GM18498 (cell line): ENCODE data around the gene HMGCL.
"Not testable (repeated sequence)": the region's sequence is repeated elsewhere in the genome, so short reads cannot be mapped to it uniquely, and the experiment has no call there.

Experiments used
- ATAC-seq: cut with Tn5 transposase; IDR thresholded peaks from one replicate; pipeline ENCODE4 v1.9.1; 2021; ENCODE audit warnings: mild to moderate bottlenecking, moderate library complexity; ENCODE audit not compliant: unreplicated experiment

HMGCL gene

DNA sequence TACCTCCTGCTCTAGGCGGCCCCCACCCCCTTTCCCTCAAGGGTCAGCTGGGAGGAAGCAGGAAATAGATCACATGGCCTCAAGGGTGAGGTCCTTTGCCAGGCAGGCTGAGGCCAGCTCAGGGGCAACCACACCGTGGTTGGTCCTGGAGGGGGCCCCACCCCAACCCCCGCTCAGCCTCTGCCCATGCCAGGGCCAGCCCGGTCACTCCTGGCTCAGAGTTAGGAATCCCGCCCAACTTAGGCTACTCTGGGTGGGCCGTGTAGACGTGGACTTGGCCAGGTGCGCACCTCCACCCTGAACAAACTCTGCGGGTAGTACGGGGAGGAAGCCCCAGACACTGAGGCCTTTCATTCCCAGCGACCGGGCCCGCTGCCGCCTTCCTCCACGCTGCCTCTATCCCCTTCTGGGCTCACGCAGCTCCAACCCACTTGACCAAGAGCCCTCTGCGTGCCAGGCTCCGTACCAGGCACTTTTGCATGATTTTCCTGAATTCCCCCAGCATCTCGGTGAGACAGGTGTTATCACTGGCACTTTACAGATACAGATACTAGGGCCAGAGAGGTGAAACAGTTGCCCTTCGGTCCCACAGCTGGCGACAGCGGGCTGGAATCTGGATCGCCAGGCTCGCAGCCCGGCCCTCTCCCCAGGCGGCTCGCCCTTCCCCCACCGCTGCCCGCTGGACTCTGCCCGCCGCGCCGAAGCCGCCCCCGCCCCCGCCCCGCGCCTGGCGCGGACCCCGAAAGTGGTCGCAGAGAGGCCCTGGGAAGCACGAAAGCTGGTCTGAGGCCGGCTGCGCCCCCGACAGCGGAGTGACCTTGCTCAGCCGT is 25.4 kb downstream of the HMGCL start:
- peak; percentile 7 for ATAC-seq

DNA sequence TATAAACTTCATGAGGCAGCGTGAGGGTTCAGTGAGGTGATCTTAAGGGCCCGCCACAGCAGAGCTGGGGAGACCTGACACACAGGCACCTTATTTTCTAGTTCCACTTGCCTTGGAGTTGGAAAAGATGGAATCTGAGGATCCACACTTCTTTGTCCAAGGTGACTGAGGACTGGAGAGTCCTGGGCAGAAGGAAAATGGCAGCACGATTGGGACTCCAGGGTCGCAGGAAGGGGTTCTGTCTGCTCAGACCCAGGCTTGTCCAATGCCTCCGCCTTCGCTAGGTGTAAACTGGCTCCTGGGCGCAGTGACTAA is 26.0 kb downstream of the HMGCL start:
- ATAC-seq: no peak

DNA sequence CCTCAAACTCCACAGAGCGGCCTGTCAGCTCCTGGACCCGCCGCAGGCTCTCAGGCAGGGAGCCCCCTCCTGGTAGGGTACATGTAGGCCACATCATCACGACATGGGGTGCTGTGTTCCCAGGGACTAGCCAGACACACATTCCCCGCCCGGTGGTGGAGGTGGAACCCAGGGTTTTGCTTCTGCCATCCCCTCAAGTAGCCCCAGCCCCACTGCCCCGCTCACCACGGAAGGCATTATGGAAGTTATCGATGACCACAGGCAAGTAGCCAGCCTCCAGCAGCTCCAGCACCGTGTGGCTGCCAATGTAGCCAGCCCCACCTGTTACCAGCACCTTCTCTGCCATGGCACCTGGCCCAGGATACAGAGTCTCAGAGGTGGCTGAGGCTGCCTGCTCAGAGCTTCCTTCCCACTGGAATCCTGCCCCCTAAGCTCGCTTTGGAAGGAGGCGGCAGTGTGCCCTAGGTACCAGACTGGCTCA is 26.5 kb downstream of the HMGCL start:
- ATAC-seq: no peak

DNA sequence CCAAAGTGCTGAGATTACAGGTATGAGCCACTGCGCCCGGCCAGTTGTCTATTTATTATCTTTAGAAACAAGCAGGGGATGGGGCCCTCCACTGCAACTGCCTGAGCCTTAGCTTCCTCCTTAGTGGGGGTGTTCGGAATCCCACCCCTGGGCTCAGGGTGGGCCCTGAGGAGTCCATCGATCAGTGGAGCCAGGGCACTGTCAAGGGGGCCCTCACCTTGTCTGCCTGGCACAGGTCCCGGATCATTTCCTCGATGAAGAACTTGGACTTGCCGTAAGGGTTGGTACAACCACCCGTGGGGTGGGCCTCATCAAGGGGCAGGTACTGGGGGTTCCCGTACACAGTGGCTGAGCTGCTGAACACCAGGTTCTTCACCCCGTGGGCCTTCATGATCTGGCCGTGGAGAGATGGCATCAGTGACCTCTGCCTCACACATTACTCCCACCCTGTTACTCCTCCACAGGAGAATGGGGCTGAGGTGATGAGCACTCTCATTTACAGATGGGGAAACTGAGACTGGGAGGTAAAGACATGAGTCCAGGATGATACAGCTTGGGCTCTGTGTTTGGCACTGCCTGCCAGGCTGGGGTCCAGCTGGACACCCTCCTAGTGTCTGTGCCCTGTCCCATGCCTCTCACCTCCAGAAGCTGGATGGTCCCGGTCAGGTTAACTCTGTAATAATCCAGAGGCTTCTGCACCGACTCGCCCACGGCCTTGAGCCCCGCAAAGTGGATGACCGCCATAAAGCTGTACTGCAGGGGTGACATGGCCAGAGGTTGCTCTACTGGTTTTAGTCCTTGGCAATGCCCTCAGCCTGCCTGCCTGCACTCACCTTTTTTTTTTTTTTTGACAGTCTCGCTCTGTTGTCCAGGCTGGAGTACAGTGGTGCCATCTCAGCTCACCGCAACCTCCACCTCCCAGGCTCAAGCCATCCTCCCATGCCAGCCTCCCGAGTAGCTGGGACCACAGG is 27.5 kb downstream of the HMGCL start:
- no peak for ATAC-seq

DNA sequence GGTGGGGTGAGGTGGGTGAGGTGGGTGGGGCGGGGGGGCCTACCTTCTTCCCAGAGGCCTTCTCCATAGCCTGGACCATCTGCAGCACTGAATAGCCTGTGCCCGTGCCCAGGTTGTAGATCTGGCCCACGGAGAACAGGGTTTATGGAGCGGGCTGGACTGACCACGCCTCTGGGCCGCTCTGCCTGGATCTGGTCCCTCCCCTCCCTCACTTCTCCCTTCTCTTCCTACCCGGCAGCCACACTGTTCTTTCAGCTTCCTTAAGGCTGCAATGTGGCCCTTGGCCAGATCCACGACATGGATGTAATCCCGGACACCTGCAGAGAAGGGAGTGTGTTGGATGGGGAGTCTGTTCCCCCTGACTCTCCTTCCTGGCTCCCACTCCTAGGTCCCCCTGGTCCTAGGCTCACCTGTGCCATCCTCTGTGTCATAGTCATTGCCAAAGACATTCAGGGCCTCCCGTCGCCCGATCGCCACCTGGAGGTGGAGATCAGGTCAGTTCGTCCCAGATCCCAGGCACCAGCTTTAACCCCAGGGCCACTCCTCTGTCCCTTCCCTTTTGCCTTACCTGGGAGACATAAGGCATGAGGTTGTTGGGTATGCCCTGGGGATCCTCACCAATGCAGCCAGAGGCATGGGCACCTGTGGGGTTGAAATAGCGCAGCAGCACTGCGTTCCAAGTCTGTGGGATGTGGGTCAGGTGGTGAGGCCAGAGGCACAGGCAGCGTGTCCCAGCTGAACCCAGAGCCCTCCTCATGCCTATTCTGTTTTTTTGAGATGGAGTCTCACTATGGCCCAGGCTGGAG is 28.6 kb downstream of the HMGCL start:
- no peak for ATAC-seq

DNA sequence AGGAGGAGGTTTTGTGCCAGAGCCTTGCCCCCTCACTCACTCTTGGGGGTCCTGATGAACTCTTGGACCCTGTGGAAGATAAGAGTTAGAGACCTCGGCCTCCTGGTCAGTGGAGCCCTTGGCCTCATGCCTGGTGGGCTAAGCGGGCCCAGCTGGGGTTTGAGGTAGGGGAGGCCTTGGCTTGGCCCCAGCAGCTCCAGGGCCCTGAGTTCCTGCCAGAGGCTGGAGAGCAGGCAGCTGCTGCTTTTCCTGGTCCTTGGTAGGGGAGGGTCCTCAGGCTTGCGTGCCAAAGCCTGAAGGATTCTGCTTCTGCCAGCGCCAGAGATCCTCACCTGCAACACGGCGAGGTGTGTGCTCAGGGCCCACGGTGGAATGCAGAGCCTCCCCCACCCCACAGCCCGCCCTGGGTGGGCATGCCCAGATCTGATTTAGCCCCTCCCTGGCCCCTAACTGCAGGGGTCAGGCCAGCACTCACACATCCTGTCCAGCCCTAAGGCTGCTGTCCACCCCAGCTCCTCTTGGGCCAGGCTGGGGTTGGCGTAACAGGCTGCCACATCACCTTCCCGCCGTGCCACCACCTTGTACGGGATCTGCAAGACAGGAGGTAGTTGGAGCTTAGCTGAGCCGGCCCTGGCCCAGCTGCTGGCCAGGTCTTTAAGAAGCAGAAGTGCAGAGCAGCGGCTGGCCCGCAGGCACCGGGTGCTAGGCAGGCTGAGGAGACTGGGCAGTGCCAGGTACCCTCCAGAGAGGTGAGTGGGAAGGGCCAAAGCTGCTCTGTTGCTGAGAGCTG is 29.4 kb downstream of the HMGCL start:
- ATAC-seq: no peak

DNA sequence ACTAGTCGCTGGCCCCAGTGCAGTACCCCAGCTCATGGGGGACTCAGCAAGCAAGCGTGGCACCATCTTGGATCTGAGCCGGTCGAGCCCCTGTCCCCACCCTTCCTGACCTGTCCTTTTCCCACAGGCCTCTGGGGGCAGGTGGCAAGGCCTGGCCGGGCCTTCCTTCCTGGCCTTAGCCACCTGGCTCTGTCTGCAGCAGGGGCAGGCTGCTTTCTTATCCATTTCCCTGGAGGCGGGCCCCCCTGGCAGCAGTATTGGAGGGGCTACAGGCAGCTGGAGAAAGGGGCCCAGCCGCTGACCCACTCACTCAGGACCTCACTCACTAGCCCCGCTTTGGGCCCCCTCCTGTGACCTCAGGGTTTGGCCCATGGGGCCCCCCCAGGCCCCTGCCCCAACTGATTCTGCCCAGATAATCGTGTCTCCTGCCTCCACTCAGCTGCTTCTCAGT is 30.5 kb downstream of the HMGCL start:
- ATAC-seq: not testable (repeated sequence)

DNA sequence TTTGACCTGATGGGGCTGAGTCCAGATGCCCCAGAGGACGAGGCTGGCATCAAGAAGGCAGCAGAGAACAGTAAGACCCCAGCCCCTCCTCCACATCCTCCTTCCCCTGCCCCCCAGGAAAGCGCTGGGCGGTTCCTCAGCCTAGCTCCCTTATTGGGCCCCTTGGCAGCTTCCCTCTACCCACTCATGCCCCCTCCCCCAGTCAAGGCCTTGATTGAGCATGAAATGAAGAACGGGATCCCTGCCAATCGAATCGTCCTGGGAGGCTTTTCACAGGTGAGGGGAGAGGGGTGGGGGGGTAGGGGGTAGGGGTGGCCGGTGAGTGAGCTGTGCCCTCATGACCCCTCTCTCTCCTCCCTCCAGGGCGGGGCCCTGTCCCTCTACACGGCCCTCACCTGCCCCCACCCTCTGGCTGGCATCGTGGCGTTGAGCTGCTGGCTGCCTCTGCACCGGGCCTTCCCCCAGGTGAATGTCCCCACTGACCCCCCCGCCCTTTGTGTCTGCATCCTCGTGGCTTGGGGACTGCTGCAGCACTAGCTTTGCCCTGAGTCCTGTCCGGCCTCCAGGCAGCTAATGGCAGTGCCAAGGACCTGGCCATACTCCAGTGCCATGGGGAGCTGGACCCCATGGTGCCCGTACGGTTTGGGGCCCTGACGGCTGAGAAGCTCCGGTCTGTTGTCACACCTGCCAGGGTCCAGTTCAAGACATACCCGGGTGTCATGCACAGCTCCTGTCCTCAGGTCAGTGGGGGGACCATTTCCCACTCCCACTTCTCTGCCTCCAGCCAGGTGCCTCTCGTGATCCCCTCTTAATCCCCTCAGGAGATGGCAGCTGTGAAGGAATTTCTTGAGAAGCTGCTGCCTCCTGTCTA is 31.1 kb downstream of the HMGCL start:
- ATAC-seq: no peak

DNA sequence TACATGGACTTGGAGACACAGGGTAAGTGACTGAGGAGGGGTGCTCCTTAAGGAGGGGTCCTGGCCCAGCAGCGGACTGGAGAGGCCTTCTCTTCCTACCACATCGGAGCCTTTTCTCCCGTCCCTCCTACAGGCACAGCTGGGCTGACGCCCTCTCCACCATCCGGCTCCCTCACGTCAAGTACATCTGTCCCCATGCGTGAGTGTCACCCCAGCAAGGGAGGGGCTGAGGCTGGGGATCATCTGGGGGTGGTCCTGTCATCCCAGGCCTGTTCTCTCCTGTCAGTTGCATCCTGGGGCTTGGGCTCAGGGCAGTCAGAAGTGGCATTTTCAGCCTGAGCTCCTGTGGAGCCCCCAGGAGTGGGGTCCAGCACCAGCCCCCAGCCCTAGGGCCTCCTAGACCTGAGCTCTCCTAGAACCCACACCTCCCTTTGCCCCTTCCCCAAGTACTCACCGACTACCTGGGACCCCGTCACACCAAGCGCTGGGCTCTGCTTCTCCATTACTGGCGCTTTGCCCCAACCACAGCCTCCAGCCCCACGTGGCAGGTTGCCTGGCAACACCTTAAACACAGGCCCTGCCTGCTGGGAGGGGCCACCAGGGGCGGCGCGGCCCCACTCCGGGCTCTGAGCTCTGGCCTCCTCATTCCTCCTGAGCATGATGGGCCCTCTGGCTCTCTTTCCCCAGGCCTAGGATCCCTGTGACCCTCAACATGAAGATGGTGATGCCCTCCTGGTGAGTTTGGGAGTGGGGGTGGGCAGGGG is 32.0 kb downstream of the HMGCL start:
- ATAC-seq: no peak

DNA sequence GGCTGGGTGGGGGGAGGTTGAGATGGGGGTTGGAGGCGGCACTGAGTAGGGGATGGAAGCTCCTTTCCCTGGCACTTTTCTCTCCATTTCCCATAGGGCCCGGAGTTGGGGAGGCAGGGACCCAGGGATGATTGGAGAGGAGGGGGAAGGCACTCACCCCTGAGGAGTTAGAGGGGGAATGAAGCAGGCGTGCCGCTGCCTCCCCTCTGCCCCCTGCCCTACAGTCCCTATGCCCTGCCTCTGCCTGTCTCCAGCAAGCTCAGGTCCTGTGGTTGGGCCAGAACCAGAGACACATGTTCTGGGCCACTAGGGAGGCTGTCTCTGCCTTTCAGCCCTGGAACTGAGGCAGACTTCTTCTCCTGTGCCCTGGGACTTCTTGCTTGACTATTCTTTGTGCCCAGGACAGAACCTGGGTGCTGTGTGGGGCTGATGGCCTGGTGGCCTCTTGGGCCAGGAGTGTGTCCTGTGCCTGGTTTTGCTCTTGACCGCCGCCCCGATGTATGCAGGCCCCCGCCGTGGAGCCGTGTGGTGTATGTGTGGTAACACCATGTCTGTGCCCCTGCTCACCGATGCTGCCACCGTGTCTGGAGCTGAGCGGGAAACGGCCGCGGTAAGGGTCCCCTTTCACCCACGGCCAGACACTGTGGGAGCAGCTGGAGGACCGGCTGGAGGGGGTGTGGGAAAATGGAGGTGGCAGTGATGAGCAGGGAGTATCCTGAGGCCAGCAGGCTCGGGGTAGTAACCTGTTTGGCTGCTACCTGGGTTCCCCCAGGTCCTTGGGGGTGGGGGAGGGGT is 32.9 kb downstream of the HMGCL start:
- ATAC-seq: no peak

DNA sequence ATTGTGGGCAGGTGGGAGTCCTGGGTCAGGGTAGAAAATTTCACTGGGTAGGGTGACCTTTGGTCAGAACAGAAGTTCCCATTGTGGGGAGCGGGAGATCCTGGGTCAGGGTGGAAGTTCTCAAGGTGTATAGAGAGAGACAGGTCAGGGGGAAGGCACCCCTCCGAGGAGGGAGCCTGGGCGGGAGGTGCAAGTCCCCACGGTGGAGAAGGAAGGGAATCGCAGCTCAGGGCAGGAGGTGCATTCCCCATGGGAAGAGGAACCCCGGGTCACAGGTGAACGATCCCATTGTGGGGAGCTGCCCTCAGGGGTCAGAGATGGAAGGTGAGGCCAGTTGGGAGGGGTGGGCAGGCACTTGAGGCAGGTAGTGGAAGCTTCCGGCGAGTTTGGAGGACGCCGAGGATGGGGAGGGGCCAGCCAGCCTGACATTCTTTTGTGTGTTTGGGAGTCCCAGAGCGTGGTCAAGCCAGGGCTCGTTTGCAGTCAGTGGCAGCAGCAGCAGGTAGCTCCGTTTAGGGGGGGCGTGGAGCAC is 33.6 kb downstream of the HMGCL start:
- no peak for ATAC-seq

DNA sequence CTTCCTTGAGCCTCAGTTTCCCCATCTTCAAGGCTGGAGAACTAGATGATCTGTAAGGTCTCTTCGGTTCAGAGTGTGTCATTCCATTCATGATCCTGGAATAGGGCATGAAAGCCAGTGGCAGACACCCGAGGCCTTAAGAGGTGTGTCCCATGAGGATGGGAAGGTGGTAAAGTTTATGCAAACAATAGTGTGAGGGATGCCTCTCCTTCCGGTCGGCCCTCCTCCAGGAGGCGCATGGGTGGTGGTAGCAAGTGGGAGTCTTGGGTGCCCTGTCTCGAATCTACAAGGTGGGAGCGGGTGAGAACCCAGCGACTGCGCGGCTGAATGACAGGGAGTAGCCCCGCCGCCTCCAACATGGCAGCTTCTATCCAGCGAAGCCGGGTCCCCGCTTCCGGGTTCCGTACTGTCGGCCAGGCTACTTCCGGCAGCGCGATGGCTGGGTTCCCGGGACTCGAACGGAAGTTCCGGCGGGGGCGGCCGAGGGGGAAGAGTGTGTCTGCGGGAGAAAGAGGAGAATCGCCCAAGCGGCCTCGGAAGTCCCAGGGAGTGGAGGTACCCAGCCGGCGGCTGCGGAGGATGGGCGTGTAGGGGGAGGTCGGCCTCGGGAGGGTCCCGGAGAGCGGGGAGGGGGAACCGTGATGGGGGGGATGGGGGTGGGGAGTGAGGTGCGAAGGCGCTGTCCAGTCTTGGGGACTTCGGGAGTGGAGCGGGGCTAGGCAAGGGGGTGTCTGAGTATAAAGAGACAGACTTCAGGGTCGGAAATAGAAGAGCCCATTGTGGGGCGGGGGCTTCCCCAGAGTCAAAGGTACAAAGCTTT is 34.3 kb downstream of the HMGCL start, which contains the start of gene LYPLA2:
TSS of gene LYPLA2 (plus strand) at position 450 of the 820 bp plus-strand sequence. CDS start 1,538 bp downstream, outside the sequence.
- peak; percentile 86 for ATAC-seq

DNA sequence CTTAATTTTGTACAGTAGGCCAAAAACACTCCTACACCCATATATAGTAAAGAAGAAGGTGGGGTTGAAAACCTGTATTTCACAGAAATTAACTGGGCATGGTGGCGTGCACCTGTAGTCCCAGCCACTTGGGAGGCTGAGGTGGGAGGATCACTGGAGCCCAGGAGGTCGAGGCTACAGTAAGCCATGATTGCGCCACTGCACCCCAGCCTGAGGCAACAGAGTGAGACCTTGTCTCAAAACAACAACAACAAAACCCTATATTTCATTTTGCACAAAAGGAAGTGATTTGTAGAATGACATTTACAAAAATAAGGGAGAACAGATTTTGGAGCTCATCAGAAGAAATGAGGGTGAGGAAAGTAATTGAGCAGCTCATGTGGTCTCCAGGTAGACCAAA is 36.5 kb downstream of the HMGCL start:
- ATAC-seq: no peak

DNA sequence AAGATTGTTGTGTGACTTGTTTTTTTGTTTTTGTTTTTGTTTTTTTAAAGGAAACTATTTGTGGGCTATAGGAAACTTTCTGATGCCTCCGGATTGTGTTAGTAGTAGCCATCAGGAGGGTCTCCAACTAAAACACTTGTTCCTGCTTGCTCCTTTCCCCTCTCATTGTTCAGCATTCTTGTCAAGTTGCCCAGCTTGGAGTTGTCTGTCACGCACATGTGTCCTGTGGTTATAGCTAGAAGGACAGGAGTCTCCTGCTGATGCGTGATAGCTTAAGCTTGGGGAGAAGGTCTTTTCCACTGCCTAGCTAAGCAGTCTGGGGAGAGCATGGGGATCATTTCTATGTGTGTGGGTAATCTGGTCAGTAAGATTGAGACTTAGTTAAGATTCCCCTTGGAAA is 37.5 kb downstream of the HMGCL start:
- ATAC-seq: no peak

DNA sequence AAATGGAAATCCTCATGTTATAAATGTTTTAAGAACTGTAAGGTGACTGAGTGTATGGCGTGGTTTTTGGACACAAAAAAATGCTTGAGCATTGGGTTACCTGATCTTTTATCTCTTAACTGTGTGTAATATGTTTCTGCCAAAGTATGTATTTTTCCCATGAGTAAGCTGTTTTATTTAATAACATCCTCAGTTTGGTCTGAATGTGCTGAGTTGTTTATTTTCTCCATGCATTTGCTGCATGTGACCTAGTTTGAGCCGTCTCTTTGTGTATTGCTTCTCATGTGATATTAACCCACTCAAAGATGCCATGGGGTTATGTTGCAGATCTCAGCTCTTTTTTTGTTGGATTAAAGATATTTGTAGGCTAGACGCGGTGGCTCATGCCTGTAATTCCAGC is 40.4 kb downstream of the HMGCL start:
- ATAC-seq: no peak

DNA sequence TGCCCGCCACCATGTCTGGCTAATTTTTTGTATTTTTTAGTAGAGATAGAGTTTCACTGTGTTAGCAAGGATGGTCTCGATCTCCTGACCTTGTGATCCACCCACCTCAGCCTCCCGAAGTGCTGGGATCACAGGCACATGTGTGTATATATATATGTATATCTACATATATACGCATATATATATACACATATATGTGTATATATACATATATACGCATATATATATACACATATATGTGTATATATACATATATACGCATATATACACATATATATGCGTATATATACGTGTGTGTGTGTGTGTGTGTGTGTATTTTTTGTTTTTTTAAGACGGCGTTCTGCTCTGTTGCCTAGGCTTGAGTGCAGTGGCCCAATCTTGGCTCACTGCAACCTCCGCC is 42.1 kb downstream of the HMGCL start:
- ATAC-seq: not testable (repeated sequence)
